Activated CD4-positive, alpha-beta T cell treated with anti-CD3 and anti-CD28 coated beads, Interleukin-2, amount 10 ng/mL, durations not matched to agents 24 days and 14 days (primary cell): ENCODE results near the gene OGT. TPM values are rescaled to one million over a fixed set of nuclear protein-coding genes. Genes with fewer than 3 reads are reported as not detected.

Experiments
- DNase-seq: peaks from one replicate; pipeline ENCODE4 v3.0.0; 2022
- H3K27ac Mint-ChIP-seq: one replicate; pipeline ENCODE4 v1.8.0; 2022; ENCODE audit warnings: mild to moderate bottlenecking, mixed read lengths
- H3K27me3 Mint-ChIP-seq: one replicate; pipeline ENCODE4 v1.8.0; 2022; ENCODE audit warnings: mixed read lengths
- H3K36me3 Mint-ChIP-seq: one replicate; pipeline ENCODE4 v1.8.0; 2022; ENCODE audit warnings: low read depth, mild to moderate bottlenecking, mixed read lengths
- H3K4me1 Mint-ChIP-seq: one replicate; pipeline ENCODE4 v1.8.0; 2021; ENCODE audit warnings: mixed read lengths
- H3K4me3 Mint-ChIP-seq: one replicate; pipeline ENCODE4 v1.8.0; 2022; ENCODE audit warnings: mild to moderate bottlenecking, moderate library complexity, mixed read lengths
- H3K9me3 Mint-ChIP-seq: one replicate; pipeline ENCODE4 v1.8.0; 2021; ENCODE audit warnings: mixed read lengths
- intact Hi-C: fragments of 100-400 bp; cut with micrococcal nuclease; formaldehyde crosslinking; loops from one replicate; pipeline ENCODE4 v1.15.1; 2023
- total RNA-seq: library from RNA; stranded (reverse); gene quantifications from 2 replicates; pipeline ENCODE4 v1.2.3, GENCODE V29; 2022

OGT gene
- total RNA-seq, 1 donor from 2014 or later = 301 TPM

- Mint-ChIP-seq H3K27ac (no peak overlapping the region), H3K36me3 (peaks cover 1% of the 10 kb centered on the region), H3K27me3 (no peaks in the 10 kb centered on the region), H3K4me1 (peaks cover 35% of the 10 kb centered on the region), H3K4me3 (no peak overlapping the region), H3K9me3 (no peaks in the 10 kb centered on the region)
- DNase-seq = no peak
- intact Hi-C loops = no loop called here
These were observed 92.6 kb downstream of the OGT start for GRCh38 chrX:71625471-71625870.

Other genes with a start within 250 kb of the OGT start
- gene NONO, start 249.5 kb upstream of the OGT start, total RNA-seq = 580 and 605 TPM in 2 replicates
- 6.4 and 7.3 TPM in 2 replicates for gene ITGB1BP2, start 231.4 kb upstream of the OGT start, total RNA-seq
- 46.7 and 47.8 TPM in 2 replicates for gene TAF1, start 166.7 kb upstream of the OGT start, total RNA-seq
- 3.3 and 4.5 TPM in 2 replicates for gene GCNA, start 45.3 kb downstream of the OGT start, total RNA-seq
- gene CXCR3, start 85.4 kb downstream of the OGT start, total RNA-seq = 34.5 and 35.2 TPM in 2 replicates
- gene CXorf49, start 185.2 kb downstream of the OGT start, total RNA-seq = not detected in 2 replicates
- not detected in 2 replicates for gene CXorf49B, start 230.2 kb downstream of the OGT start, total RNA-seq